HG03095 (cell line): ENCODE data around the gene CAMSAP2.

Source experiments
- ATAC-seq: cut with Tn5 transposase; IDR thresholded peaks from one replicate; pipeline ENCODE4 v1.9.1; 2021; ENCODE audit warnings: moderate library complexity; ENCODE audit not compliant: unreplicated experiment

The CAMSAP2 gene

GRCh38 chr1:200895801-200896530 is 157.3 kb downstream of the CAMSAP2 start:
- ATAC-seq: peak; percentile 30

- ATAC-seq: no peak
Observed at GRCh38 chr1:200896531-200897196, 158.0 kb downstream of the CAMSAP2 start.

GRCh38 chr1:200897259-200897658 is 158.6 kb downstream of the CAMSAP2 start:
- ATAC-seq: no peak

GRCh38 chr1:200899015-200899386 is 160.3 kb downstream of the CAMSAP2 start:
- no peak for ATAC-seq

GRCh38 chr1:200899451-200899915 is 160.8 kb downstream of the CAMSAP2 start:
- no peak for ATAC-seq

GRCh38 chr1:200899954-200900867 is 161.5 kb downstream of the CAMSAP2 start:
- no peak for ATAC-seq

- no peak for ATAC-seq
Observed at GRCh38 chr1:200900877-200901276, 162.2 kb downstream of the CAMSAP2 start.

- no peak for ATAC-seq
Observed at GRCh38 chr1:200901350-200901749, 162.7 kb downstream of the CAMSAP2 start.

GRCh38 chr1:200901796-200902444 is 163.2 kb downstream of the CAMSAP2 start:
- no peak for ATAC-seq

GRCh38 chr1:200903793-200904192 is 165.1 kb downstream of the CAMSAP2 start:
- ATAC-seq: no peak

- ATAC-seq: no peak
Observed at GRCh38 chr1:200904772-200905171, 166.1 kb downstream of the CAMSAP2 start.

GRCh38 chr1:200905411-200906052 is 166.8 kb downstream of the CAMSAP2 start:
- no peak for ATAC-seq

- ATAC-seq: no peak
Observed at GRCh38 chr1:200906491-200906890, 167.8 kb downstream of the CAMSAP2 start.

GRCh38 chr1:200907611-200908097 is 169.0 kb downstream of the CAMSAP2 start:
- ATAC-seq: peak; percentile 66

- ATAC-seq: no peak
Observed at GRCh38 chr1:200908191-200908868, 169.6 kb downstream of the CAMSAP2 start.

GRCh38 chr1:200909071-200909470 is 170.4 kb downstream of the CAMSAP2 start:
- no peak for ATAC-seq

- peak; percentile 37 for ATAC-seq
Observed at GRCh38 chr1:200909757-200910239, 171.1 kb downstream of the CAMSAP2 start.
